Spleen (tissue), 11 donors: ENCODE measurements around the gene DOCK2. TPM values are rescaled to one million over a fixed set of nuclear protein-coding genes. Genes with fewer than 3 reads are reported as not detected.

Experiments
- DNase-seq: peaks from one replicate; pipeline ENCODE4 v3.0.0-alpha.2; 2020
- H3K27ac ChIP-seq, 8 donors: fragments of 200-600 bp; sonication (generic) in 7 of 8; 1 replicate in 4 of 8; 2 replicates in 4 of 8; pipeline versions ENCODE4 v1.5.0 to v1.8.0; 2016 to 2021; ENCODE audit warnings: inconsistent platforms in 4 of 8, mild to moderate bottlenecking in 4 of 8, moderate library complexity in 1 of 8
- H3K27me3 ChIP-seq, 7 donors: fragments of 200-600 bp; sonication (generic) in 6 of 7; replicated peaks in 1 of 7; 1 replicate in 4 of 7; 2 replicates in 3 of 7; pipeline versions ENCODE4 v1.5.0 to v1.8.0; 2016 to 2021; ENCODE audit warnings: inconsistent platforms in 3 of 7, mild to moderate bottlenecking in 1 of 7
- H3K36me3 ChIP-seq, 6 donors: fragments of 200-600 bp; sonication (generic) in 5 of 6; 1 replicate in 4 of 6; 2 replicates in 2 of 6; pipeline versions ENCODE4 v1.5.0 to v1.8.0; 2016 to 2021; ENCODE audit warnings: inconsistent platforms in 2 of 6
- H3K4me1 ChIP-seq, 6 donors: fragments of 200-600 bp; sonication (generic) in 5 of 6; 1 replicate in 3 of 6; 2 replicates in 3 of 6; pipeline versions ENCODE4 v1.5.0 to v1.8.0; 2016 to 2021; ENCODE audit warnings: inconsistent platforms in 3 of 6
- H3K4me3 ChIP-seq, 8 donors: fragments of 200-600 bp; sonication (generic) in 7 of 8; 1 replicate in 4 of 8; 2 replicates in 4 of 8; pipeline versions ENCODE4 v1.5.0 to v1.8.0; 2016 to 2021; ENCODE audit warnings: inconsistent platforms in 4 of 8, mild to moderate bottlenecking in 4 of 8, moderate library complexity in 2 of 8
- H3K9me3 ChIP-seq, 8 donors: fragments of 200-600 bp; sonication (generic) in 7 of 8; 1 replicate in 4 of 8; 2 replicates in 4 of 8; pipeline versions ENCODE4 v1.5.0 to v1.8.0; 2016 to 2021; ENCODE audit warnings: inconsistent platforms in 4 of 8
- CTCF ChIP-seq, 11 experiments: fragments of 200-600 bp in 7 of 11; fragments of 450-650 bp in 4 of 11; sonication (generic) in 4 of 11; IDR thresholded peaks in 8 of 11; conservative IDR thresholded peaks in 3 of 11; 1 replicate in 7 of 11; 2 replicates in 4 of 11; pipeline versions ENCODE4 v1.4.0 to v1.8.0; 2016 to 2021; ENCODE audit warnings: antibody characterized with exemption in 11 of 11, inconsistent platforms in 4 of 11, mild to moderate bottlenecking in 1 of 11
- POLR2A ChIP-seq, 3 donors: fragments of 450-650 bp; IDR thresholded peaks; one replicate each; pipeline ENCODE4 v1.5.1; 2017; ENCODE audit warnings: antibody characterized with exemption in 3 of 3, mild to moderate bottlenecking in 1 of 3
- POLR2AphosphoS5 ChIP-seq, 3 donors: sonication (generic); formaldehyde crosslinking; IDR thresholded peaks; one replicate each; pipeline ENCODE4 v1.5.1; 2017; ENCODE audit warnings: antibody characterized with exemption in 3 of 3
- WGBS, 5 donors: extraction: QIAGEN DNeasy Blood & Tissue Kit in 3 of 5; methylation state at CpG; one replicate each; pipeline versions ENCODE4 v1.1.5 to v1.1.7; 2013 to 2018; 5-methylcytosine and 5-hydroxymethylcytosine counted together
- intact Hi-C: fragments of 100-400 bp; cut with DNase I; formaldehyde crosslinking; loops from one replicate; pipeline ENCODE4 v1.15.0; 2023; ENCODE audit warnings: low total_unique reads
- polyA plus RNA-seq, 3 donors: library from polyadenylated mRNA; stranded (reverse); fragments of 200-250 nt; gene quantifications; one replicate each; pipeline ENCODE4 v1.2.1, GENCODE V29; 2013
- total RNA-seq, 7 donors: library from RNA; depleted of rRNA in 3 of 7; stranded (reverse); fragments of >200 nt in 3 of 7; fragmentation: NEBNext Ultra II Directional in 4 of 7; extraction: Animal tissue kit (Norgen Biotek cat#: 25700) in 4 of 7; gene quantifications; one replicate each; pipeline versions ENCODE4 v1.1.0 to v1.2.1, GENCODE V29; 2016 to 2021
- donor health status: healthy with polysubstance abuse.
- donor health status: DM: no; HTN: no; CAD: no; lungs with moderate emphysema.
- donor health status: DM: no; HTN: no; CAD: no.
- donor health status: Bipolar disorder and iron deficiency.
- donor health status: healthy.
- donor health status: DM: no; HTN: no; CAD: no.
- donor health status: DM: yes; HTN: yes; CAD: no.

The DOCK2 gene
- total and polyA plus RNA-seq, 10 donors = 30.6 to 321 (median 198) TPM

GRCh38 chr5:169595172-169595820, 41.8 kb upstream of the DOCK2 start:
- WGBS, 5 donors = 85 to 92% (median 90%) methylated on average over 1 of the region's 1 CpG
- intact Hi-C loops = no loop called here
- Histone ChIP-seq H3K27me3 (no peaks in the 10 kb centered on the region), H3K36me3 (peaks cover 0 to 100% (median 61%) of the 10 kb centered on the region in 6 donors), H3K4me1 (no peaks in the 10 kb centered on the region), H3K27ac (no peak overlapping the region), H3K9me3 (no peaks in the 10 kb centered on the region), H3K4me3 (no peak overlapping the region)
- no peak for DNase-seq
- TF ChIP-seq POLR2AphosphoS5 (IDR thresholded peaks at IDR 0.05) (no peak), CTCF (IDR thresholded peaks at IDR 0.05 in 8 of 11, conservative IDR thresholded peaks at IDR 0.05 in 3 of 11) (no peak), POLR2A (IDR thresholded peaks at IDR 0.05) (no peak)

- WGBS, 5 donors = 93 to 99% (median 97%) methylated on average over 4 of the region's 4 CpGs
- H3K27me3 ChIP-seq = no peaks in the 10 kb centered on the region
- intact Hi-C loops = no loop called here
- peaks cover 0 to 100% (median 63%) of the 10 kb centered on the region in 6 donors for H3K36me3 ChIP-seq
- DNase-seq = no peak
- no peak for TF ChIP-seq POLR2AphosphoS5 (IDR thresholded peaks at IDR 0.05)
- TF ChIP-seq POLR2A (IDR thresholded peaks at IDR 0.05) = no peak
- TF ChIP-seq CTCF (IDR thresholded peaks at IDR 0.05 in 8 of 11, conservative IDR thresholded peaks at IDR 0.05 in 3 of 11) = no peak
- no peak overlapping the region for H3K4me3 ChIP-seq
- no peaks in the 10 kb centered on the region for H3K4me1 ChIP-seq
- no peak overlapping the region for H3K27ac ChIP-seq
- H3K9me3 ChIP-seq = no peaks in the 10 kb centered on the region
Observed at GRCh38 chr5:169599451-169599850, 37.6 kb upstream of the DOCK2 start.

GRCh38 chr5:169602535-169602934, 34.5 kb upstream of the DOCK2 start:
- Histone ChIP-seq H3K4me3 (no peak overlapping the region), H3K4me1 (no peaks in the 10 kb centered on the region), H3K9me3 (no peaks in the 10 kb centered on the region), H3K27ac (no peak overlapping the region), H3K36me3 (peaks cover 0 to 82% (median 42%) of the 10 kb centered on the region in 6 donors), H3K27me3 (no peaks in the 10 kb centered on the region)
- TF ChIP-seq POLR2A (IDR thresholded peaks at IDR 0.05) = no peak
- no peak for TF ChIP-seq POLR2AphosphoS5 (IDR thresholded peaks at IDR 0.05)
- TF ChIP-seq CTCF (IDR thresholded peaks at IDR 0.05 in 8 of 11, conservative IDR thresholded peaks at IDR 0.05 in 3 of 11) = no peak
- DNase-seq = no peak
- intact Hi-C loops = no loop called here

GRCh38 chr5:169606279-169606678, 30.8 kb upstream of the DOCK2 start:
- no peak overlapping the region for H3K4me3 ChIP-seq
- H3K36me3 ChIP-seq = peaks cover 0 to 44% (median 19%) of the 10 kb centered on the region in 6 donors
- no peak for DNase-seq
- H3K27me3 ChIP-seq = no peaks in the 10 kb centered on the region
- TF ChIP-seq POLR2A (IDR thresholded peaks at IDR 0.05) = no peak
- no peak for TF ChIP-seq CTCF (IDR thresholded peaks at IDR 0.05 in 8 of 11, conservative IDR thresholded peaks at IDR 0.05 in 3 of 11)
- TF ChIP-seq POLR2AphosphoS5 (IDR thresholded peaks at IDR 0.05) = no peak
- WGBS, 5 donors = 66 to 90% (median 81%) methylated on average over 3 of the region's 3 CpGs
- peaks cover 0 to 16% (median 9%) of the 10 kb centered on the region in 8 donors for H3K9me3 ChIP-seq
- intact Hi-C loops = no loop called here
- no peak overlapping the region for H3K27ac ChIP-seq
- no peaks in the 10 kb centered on the region for H3K4me1 ChIP-seq
